Amniotic epithelial cell (primary cell): ENCODE data around the gene ZNF18.
A peak's percentile ranks its signal among the peaks of the same experiment; 100 is the strongest.

Experiments
- DNase-seq: peaks from one replicate; pipeline ENCODE4 v3.0.0-alpha.2; 2010; ENCODE audit warnings: low read depth

ZNF18 gene, protein sequence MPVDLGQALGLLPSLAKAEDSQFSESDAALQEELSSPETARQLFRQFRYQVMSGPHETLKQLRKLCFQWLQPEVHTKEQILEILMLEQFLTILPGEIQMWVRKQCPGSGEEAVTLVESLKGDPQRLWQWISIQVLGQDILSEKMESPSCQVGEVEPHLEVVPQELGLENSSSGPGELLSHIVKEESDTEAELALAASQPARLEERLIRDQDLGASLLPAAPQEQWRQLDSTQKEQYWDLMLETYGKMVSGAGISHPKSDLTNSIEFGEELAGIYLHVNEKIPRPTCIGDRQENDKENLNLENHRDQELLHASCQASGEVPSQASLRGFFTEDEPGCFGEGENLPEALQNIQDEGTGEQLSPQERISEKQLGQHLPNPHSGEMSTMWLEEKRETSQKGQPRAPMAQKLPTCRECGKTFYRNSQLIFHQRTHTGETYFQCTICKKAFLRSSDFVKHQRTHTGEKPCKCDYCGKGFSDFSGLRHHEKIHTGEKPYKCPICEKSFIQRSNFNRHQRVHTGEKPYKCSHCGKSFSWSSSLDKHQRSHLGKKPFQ

DNA sequence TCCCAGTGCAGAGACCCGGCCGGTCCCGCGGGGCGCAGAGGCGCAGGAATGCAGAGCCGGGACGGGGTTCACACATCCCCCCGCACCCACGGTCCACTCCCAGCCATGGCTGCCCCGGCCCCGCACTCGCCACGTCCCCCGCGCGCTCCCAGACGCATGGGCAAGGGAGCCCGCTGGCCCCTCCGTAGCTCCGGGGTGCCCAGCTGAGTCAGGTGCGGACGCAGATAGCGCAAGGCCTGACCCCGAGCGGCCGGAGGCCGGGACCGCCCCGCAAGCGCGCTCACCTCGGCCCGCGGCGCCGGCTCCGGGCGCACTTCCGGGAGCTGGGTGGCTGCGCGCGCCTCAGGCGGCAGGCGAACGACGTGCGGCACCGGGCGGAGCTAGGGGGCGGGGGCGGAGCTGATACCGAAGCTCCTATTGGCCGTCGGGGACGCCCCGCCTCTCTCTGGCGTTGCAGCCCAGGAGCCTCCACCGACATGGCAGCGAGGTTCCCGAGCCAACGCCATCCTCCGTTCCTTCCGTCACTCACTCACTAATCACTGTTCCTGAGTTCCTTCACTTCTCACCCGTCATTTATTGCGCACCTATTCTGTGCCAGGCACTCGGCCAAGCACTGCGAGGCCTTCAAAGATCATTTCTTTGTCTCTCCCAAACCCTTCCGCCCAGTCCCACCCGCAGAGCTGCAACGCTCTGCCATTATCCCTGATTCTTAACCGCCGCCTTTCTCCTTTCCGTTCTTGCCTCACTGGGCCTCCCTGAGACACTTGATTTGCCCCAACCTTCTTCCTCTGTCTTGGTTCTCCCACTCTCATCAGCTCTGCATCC, at the start of gene ZNF18:
TSS of gene ZNF18 (minus strand) at position 329 of the 825 bp plus-strand sequence. CDS start 4,646 bp downstream, outside the sequence.
- DNase-seq, result peak; percentile 90

DNA sequence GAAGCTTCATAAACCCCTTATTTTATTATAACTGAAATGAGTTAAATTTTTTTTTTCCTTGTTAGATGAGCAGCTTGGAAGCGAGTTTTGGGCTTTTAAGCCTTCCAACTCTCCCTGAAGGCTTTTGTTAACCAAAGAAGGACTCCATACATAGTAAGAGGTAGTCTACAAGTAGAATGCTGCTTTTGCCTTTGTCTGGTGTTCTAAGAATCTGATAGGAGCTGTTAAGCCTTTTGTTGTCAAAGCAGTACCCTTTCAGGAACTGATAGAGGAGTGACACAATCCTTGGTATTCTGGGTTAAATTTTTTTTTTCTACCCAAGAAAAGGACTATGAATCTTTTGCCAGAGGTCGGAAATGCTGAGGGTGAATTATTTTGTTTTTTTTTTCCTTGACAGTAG, 49.5 kb upstream of the ZNF18 start:
- no peak for DNase-seq

GRCh38 chr17:12043702-12044101, 46.4 kb upstream of the ZNF18 start:
- no peak for DNase-seq

DNA sequence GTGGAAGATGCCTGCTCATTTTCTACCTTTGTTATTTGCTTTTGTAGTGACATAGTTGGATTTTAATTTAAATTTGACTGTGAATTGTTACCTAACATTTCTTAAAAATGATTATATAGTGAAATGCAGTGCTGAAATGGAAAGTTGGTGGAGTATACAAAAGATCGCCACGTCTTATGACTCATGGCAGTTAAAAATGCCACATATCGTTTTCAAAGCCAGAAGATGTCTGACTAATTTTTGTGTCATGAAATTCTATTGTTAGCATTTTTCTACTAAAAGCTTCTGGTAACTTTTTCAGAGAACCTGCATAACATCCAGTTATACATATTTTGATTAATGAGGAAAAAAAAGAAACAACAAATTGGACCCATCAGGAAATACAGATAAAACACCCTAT, 44.0 kb upstream of the ZNF18 start:
- DNase-seq, result peak; percentile 63

GRCh38 chr17:12040478-12040877, 43.2 kb upstream of the ZNF18 start:
- DNase-seq, result no peak

DNA sequence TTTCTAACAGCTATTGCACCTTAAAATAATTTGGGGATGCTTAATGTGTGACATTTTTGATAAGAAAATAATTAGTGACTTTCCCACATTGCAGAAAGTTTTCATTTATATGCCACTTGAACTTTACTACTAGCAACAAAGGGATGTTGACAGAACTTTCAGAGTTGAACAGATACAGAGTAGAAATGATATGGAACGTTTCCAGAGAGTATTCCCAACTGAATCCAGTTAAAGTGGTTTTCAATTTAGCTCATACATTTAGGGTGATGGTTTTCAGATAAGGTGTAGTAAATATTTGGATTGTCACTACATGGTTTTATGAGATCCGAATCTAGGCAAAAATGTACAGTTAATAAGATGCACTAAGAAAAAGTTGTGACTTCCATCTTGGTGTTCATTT, 40.7 kb upstream of the ZNF18 start:
- DNase-seq, result no peak

DNA sequence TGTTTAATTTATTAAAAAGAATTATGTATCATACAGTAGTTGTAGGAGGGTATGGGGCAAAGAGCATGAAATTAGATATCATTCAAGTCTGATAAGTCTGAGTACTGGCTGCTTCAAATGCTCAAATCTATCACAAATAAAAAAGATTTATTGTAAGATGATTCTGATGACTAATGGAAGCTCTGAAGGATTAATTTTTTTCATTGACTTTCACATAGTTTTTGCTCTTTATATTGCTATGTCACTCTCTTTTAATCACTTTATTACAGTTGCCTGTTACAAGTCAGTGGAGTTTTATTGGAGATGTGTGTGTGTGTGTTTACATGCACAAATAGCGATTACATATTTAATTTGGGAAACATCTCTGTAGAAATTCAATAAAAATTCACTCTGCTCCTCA, 38.4 kb upstream of the ZNF18 start:
- DNase-seq, result no peak

- DNase-seq, result no peak
Observed at GRCh38 chr17:12034538-12034937, 37.3 kb upstream of the ZNF18 start.

DNA sequence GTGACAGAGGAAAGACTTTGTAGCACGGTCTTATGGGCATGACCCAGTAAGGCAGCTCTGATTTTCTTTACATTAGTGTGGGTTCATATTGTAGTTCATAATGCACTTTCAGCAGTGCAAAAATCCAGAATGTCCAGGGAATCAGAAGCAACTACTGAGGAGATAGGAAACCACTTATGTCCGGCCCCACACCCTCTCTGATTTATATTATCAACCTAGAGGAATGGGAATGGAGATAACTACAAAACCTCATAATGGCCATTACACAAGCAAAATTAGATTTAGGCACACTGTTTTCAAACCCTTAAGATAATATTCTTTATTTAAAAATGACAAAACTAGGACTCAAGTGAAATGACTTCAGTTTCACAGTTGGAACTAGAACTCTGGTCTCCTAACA, 31.3 kb upstream of the ZNF18 start:
- DNase-seq, result peak; percentile 40

- no peak for DNase-seq
Observed at GRCh38 chr17:12027658-12028057, 30.4 kb upstream of the ZNF18 start.

DNA sequence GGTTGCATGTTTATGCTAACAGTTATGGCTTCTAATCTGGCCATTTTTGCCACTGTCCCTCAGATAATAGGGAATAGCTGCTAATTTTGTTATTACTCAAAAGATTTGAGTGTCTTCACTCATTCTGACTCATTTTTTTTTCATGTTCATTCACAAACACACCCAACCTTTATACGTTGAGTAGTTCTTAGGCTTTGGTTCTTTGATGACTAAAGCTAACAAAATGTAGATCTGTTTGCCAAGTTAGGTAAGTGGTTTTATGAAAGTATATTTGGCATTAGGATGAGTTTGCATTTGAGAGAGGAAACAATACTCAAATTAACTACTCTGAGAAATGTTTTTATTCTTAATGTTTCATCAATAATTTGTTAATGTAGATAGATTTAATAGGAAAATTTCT, 27.1 kb upstream of the ZNF18 start:
- DNase-seq, result peak; percentile 81

DNA sequence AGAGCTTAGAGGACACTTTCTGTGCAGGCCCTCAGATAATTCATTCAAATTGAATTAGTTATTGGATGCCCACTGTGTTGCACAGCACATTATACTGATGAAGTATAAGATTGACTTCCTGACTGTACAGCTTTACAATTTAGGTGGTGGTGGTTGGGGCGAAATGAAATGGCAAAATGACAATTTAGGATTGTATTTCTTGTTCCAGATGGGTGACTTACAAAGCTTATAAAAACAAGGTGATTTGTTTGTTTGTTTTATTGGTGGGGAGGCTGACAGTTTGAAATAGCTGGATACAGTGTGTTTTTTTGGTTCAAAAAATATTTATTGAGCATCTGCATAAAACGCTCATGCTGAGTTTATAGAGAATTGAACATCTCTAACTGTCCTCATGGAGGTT, 25.0 kb upstream of the ZNF18 start:
- no peak for DNase-seq

DNA sequence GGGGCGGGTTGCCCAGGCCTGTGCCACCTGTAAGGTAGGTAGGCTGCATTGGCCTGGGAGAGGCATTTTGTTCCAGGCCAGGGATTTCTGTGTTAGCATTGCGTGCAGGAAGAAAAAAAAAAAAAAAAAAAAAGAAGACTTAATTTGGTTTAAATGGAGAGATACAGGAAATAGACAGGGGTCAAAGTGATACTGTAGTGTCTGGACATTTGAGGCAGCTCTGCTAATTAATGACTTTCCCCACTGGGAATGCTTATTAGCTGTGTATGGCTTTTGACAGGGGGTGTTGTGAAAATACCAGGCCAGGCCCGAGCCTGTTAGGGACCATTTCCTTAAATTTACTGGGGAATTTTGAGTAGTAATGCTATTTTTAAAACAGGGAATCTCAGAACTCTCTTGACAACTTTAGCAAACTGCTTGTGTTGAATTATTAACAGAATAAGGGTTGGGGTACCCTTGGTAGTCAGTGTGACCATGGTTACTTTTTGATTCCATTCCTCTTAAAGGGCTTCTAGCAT, 24.4 kb upstream of the ZNF18 start:
- DNase-seq, result no peak

GRCh38 chr17:12020642-12021622, 23.7 kb upstream of the ZNF18 start, which contains the start of gene MAP2K4:
MAP2K4 (plus strand) TSS chr17:12020877; CDS start chr17:12020887, 10 bp downstream.
- peak; percentile 76 for DNase-seq

DNA sequence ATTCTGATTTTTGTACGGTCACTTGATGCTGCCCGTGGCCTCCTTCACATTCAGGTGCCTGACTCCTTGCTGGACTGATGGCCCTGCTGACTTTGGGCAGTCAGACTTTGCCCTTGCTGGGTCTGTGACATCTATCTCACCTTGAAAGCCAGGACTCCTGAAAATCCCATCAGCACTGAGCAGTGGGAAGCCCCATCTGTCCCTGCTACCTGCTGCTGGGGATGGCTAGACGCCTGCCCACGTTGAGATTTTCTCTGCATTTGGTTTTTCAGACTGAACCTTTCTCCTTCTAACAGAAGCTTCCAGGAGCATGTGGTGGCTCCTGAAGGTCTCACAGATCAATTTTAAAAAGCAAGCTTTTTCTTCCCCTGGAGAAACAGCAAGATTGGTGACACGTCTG, 10.2 kb upstream of the ZNF18 start:
- DNase-seq, result no peak

DNA sequence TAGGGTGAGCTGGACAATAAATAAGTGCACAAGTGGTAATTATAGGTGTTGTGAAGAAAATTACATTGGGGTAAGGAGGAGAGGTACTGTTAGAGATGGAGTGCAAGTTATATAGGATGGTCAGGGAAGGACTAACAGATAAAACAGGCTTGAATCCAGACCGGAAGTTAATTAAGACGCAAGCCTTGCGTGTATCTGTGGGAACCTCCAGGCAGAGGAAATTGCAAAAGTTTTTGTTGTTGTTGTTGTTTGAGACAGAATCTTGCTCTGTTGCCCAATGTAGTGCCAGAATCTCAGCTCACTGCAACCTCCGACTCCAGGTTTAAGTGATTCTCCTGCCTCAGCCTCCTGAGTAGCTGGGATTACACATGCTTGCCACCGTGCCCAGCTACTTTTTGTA, 2.4 kb upstream of the ZNF18 start:
- DNase-seq, result no peak

DNA sequence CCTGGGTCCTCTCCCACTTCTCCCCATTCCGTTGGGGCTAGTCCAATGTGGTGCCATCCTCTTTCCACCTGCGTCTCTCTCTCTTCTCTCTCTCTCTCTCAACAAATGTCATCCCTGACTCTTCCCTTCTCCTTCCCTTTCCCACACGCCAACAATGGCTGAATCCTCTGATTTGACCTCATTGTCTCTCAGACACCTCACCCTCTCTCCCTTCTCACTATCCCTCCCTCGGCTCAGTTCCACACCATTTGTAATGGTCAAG, 628 bp upstream of the ZNF18 start:
- DNase-seq, result no peak

DNA sequence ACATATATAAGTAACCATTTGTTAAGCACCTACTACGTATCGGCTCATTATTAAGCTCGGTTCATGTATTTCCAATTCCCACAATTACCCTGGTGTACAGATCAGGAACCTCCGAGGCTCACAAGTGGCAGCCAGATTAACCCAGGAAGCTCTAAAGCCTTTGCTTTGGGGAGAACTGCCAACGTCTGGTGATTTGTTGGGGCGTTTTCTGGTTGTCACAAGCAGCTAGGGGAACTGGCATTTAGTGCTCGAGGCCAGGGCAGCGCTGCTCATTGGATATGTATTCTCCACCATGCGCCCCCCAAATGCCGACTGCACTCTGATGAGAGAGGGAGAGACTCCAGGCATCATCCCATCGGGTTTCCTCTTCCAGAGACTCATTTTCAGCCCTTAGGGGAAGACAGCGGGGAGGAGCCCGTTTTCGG, 541 bp downstream of the ZNF18 start:
- peak; percentile 20 for DNase-seq

GRCh38 chr17:11991461-11991860, 5.8 kb downstream of the ZNF18 start:
- no peak for DNase-seq

DNA sequence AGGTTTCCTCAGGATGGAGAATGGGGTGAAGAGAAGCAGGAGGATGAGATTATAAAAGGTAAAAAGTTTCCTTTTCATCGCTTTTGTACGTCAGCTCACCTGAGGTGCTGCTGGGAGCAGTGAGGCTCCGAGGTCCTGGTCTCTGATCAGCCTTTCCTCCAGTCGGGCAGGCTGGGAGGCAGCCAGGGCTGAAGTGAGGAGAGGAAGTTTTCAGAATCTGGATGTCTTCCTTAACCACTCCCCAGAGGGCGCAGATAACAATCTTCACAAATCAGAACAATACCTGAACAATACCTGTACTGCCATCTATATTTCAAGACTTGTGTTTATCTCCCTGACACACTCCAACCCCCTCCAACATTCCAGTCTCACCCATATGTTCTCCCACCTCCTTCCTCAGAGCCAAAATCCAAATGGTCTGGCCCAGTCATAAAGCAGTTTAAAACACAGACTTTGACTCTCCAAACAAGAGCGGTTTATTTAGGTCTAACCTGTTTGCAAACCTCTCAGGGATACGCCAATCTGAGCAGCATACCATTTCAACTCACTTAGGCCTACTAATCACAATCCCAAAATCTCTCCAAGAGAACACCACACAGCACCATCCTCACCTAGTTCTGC, 6.8 kb downstream of the ZNF18 start:
- no peak for DNase-seq

DNA sequence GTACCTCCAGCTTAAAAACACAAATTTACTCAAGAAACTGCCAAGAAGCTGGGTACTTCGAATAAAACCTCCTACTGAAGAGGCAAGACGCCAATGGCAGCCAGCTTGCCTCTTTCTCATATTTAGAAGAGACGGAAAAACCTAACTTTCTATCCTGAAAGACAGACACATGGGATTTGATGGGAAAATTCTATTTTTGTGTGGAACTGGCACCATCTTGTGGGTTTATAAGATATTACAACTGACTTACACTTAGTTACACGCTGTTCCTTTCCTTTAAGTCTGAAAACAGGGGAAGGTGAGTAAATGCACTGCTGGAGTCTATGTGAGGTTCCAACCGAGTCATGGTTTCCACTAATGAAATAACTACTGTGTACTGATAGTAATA, 10.3 kb downstream of the ZNF18 start:
- DNase-seq, result peak; percentile 56
